NCI-H2081 (cell line): ENCODE measurements around the gene HS3ST3A1.
"Not testable (repeated sequence)": the region's sequence is repeated elsewhere in the genome, so short reads cannot be mapped to it uniquely, and the experiment has no call there.

Experiments
- DNase-seq, 2 experiments: peaks; one replicate each; lab custom pipeline; 2025; lab: John Stamatoyannopoulos, UW

The HS3ST3A1 gene

DNA sequence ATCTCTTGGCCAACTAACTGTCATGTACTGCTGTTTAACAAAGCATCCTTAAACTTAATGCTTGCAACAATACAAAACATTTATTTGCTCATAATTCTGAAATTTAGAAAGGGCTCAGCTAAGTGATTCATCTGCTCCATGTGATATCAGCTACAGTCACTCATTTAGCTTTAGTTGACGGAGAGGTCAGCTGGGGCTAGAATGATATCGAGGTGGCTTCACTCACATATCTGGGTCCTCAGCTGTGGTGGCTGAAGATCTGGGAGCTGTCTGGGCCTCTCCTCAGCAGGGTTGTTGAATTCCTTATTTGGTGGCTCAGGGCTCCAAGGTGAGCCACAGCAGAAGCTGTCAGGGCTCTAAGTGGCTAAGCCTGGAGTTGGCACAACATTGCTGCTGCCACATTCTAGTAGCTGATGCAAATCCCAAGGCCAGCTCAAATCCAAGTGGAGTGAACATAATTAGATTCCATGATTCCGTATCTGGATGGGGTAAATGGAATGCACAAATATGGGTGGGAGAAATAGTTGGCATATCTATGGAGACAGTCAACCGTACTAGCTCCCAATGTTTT is 62.8 kb downstream of the HS3ST3A1 start:
- DNase-seq, result no peak

DNA sequence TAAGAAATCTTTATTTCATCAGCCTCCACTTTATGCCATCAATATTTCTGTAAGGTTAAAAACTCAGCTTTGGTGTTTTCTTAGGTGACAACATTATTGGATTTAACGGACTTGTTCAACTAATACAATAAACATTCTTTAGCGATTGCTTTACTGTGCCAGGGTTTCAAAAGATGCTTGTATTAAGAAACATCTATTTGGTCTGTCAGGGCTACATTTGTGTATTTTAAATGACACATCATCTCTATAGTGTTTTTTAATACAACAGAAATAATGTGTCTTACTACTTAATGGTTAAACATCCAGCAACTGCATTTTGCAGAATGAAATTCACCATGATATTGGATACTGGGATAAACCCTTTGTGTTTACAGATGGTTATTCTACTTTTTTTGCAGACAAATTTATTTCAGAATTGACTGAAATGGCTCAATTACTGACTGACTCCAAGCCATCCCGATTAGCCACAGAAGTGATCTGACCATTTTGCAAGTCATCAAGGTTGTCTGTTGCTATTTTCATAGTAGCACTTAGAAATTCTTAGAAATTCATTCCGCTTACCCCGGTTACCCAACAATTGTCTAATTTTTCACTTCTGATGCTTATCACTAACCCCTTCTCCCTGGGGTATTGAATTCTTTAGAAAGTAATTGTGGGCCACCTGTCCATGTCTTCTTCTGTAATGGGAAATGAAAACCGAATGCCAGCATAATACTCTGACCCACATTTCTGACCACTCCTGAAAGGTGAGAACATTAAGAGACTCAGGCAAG is 63.7 kb downstream of the HS3ST3A1 start:
- DNase-seq, result no peak

DNA sequence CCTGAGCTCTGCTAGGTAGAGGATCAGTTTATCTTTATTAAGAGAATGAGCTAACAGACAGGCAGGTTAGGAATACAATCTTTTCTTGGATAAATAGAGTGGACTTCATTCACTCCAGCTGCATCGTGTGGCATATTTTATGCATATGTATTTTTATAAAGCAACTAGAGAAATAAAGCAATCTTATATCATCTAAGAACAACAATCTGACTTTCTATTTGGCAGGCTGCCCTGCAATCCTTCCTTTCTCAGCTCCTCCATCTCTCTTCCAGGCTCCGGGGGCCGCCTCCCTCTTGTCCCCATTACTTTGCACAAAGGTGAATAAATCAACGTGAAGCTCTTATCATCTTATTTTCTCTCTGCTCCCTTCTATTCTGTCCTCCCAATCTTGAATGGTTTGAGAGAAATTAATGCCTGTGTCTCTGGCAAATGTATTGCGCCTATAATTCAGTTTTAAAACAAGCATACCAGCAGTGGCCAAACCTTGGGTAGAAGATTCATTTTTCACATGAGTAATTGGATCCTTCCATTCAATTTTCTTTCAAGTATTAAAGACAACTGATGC is 64.5 kb downstream of the HS3ST3A1 start:
- no peak for DNase-seq

DNA sequence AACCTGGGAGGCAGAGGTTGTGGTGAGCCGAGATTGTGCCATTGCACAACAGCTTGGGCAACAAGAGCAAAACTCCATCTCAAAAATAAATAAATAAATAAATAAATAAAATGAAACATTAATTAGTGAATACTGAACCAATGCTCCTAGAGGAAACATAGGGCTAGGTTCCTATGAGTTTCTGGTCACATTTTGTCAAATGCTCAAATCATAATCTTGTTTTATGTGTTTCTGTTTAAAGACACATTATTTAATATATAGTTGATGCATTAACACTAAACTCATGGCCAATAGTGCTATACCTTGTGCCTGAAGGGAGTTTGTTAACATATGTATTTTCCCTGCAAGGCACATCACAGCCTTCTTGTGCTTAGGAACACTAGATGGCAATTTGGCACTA is 66.8 kb downstream of the HS3ST3A1 start:
- DNase-seq, result no peak

DNA sequence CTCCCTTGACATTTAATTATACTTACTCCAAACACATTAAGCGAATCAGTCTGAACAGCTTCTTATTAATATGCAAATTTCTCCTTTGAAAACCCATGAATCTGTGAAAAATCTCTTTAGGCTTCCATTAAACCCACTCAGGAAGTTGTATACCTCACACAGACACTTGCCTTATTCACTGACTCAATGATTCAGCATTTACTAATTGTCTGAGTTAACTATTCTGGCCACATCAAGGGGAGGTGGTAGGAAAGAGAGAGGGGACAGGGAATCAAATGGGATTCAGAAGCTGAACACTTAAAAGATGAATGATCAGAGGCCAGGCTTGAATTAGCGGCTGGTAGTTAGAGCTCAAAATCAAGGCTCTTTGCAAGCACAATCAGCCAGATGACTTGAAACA is 70.0 kb downstream of the HS3ST3A1 start:
- no peak for DNase-seq

DNA sequence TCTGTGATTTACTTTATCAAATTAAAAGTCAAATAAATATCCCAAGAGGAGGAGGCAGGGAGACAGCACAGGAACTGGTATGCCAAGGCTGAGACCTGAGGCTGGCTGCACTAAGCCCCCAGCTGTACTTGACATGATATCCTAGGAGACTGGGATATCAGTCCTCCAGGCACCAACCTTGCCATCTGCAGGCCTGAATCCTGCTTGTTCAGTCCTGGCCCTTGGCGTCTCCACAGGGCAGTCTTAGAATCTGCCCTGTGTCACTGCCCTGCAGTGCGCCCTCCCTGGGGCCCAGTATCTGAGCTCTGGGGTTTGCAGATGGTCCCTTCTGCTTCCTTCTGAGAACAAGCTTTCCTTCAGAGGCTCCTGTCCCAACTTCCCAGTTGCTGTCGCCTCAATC is 75.9 kb downstream of the HS3ST3A1 start:
- no peak for DNase-seq

DNA sequence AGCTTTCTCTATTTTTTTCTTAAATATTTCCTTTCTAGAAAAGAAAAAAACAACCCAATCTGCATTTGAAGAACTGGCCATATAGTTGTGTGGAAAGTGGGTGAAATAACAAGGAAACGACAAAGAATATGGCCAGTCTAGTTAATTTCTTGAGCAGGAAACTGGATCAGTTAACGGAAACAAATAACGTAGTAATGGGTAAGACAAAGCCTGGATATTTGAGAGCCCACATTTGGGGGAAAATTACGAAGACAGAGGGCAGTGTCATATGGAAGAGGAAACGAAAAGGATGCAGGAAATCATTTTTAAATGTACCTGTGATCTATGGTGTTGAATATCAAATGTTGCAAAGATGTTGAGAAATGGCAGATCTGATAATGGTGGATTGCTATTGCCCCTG is 78.6 kb downstream of the HS3ST3A1 start:
- no peak for DNase-seq

DNA sequence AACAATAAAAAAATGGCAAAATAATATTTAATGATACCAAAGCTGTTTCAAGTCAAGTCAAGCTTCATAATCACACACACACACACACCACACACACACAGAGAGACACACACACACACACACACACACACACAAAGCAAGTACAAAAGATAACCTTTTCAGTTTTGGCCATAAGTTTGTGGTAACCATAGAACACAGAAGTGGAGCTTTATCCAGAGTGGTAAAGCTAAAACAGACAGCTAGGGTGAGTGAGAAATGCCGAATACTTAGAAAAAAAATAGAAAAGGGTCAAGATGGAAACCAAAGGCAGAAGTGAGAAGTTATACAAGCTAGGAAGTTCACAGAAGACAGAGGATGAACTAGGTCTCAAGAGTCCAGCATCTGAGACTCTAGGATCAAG is 79.0 kb downstream of the HS3ST3A1 start:
- DNase-seq, result no peak

DNA sequence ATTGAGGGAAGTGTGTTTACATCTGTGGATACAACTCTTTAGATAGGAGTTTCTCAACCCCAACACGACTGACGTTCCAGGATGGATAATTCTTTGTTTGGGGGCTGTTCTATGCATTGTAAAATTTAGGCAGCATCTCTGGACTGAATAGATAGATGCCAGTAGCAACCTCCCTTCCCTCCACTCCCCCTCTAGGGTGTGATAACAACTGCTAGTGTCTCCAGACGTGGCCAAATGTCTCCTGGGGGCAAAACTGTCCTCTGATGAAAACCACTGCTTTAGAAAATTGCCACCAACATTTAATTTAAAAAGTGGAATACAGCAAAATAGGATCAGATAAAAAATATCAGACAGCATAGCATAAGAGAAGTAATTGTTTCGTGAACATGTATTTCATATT is 79.9 kb downstream of the HS3ST3A1 start:
- DNase-seq, result no peak

DNA sequence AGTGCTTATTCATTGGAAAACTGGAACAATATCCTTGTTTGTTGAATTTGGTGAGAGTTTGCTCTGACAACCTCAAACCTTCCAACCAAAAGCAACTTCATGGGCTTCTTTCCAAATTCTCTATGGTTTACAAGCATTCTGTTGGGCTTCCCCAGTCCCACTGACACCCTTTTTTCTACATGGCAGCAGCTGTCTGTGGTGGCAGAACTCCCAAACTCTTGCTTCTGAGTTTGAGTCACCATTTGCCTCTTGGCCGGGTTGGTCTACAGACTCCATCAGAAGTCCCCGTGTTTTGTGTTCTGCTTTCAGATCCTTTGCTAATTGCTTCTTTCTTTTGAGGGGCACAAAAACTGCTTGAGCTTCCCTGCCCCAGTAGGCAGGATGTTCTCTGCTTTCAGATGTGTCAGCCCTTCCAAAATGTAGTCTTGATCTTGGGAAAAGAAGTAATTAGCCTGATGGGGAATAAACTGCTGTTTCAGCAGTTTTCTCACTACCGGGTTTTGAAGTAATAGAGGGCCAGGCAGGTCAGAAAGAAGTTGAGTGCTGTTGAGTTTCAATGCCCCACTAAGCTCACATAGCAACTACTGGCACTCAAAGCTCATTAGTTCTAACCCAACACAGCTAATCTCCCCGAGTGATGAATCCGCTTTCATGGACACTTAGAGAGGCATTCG is 80.7 kb downstream of the HS3ST3A1 start:
- DNase-seq, result no peak

DNA sequence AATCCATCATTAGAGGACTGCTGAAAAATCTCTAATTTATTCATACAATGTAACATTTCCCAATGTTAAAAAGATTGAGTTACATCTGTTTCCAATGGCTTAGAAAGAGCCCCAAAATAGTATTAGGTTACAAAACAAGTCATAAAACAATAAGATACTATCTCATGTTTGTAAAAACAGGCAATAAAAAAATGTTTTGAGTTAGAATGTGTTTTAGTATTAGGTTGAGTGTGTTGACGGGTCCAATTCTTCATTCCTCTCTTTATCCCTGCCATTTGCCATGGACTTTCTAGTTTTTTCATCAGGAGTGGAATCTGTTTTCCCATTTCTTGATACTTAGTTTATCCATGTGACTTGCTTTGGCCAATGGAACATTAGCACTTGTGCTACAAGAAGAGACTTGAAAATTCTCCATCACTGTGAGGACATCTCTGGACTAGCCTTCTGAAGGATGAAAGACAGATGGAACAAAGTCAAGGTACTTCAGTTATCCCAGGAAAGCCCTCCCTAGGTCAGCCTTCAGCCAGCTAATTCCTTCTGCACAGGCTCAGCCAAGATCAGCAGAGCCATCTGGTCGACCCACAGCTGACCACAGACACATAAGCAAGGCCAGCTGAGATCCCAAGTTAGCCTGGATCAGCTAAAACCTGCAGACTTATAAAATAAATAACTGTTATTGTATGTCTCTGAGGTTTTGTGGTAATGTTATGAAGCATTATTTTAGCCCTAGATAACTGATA is 83.3 kb downstream of the HS3ST3A1 start:
- DNase-seq, result no peak

DNA sequence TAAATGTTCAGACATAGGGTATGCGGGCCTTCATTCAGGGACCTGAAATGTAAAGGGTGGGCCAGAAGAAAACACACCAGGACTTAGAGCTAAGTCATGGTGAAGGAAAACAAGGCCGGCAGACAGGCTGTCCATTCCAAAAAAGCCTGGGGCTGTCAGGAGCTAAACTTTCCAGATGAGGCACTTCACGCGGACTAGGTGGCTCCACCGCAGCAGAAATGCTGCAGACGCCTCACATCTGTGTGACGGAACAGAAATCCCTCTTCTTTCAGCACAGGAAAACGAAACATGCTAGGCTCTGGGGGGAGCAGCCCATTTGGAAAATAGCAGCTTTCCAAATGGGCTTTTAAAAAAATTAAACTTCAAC is 88.7 kb downstream of the HS3ST3A1 start:
- DNase-seq, result no peak

DNA sequence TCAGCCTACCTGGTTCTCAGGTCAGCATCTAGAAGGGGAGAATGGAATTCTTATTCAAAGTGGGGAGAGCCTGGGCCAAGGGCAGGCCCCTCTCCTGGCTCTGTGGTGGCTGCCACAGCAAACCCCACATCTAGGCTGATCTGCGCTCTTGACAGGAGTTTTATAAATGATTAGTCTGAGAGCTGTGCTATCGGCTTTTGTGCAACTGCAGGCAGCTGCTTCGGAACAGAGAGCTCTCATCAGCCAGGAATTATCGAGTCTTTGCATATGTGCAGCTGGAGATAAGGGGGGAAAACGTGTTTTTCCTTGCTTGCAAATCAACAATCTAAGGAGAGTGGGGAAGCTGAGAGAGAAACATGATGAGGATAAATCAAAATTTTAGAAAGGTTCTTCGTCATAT is 91.7 kb downstream of the HS3ST3A1 start:
- DNase-seq, result no peak

DNA sequence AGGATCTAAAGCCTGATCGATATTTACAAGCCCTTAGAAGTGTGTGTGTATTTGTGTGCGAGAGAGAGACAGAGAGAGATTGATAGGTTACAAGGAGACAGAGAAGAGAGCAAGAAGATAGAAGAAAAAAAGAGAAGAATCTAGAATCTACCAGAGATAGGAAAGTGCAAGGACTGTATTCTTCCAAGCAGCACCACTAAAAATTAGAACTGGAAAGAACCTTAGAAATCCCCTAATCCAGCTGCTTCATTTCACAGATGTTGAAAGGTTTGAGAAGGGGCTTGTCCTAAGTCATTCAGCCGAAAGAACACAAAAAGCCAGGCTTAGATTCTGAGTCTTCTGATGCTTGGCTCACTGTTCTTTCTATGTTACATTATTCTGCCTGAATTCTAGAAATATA is 92.2 kb downstream of the HS3ST3A1 start:
- no peak for DNase-seq

DNA sequence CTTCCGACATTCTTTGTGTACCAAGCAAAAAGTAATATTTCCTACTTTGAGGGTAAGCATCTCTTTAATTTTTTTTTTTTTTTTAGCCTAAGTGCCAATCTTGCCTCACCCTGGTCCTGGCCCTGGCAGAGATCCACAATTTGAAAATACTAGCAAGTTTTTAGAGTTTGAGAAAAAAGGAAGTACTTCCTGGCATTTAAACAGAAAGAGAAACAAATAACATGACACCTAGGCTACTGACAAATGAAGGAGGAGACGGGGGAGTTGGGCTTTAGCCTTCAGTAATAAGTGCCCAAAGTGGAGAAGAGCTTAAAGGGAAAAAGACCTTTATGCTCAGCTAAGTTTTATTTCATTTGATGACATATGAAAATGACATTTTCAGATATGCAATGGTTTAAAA is 92.8 kb downstream of the HS3ST3A1 start:
- no peak for DNase-seq

DNA sequence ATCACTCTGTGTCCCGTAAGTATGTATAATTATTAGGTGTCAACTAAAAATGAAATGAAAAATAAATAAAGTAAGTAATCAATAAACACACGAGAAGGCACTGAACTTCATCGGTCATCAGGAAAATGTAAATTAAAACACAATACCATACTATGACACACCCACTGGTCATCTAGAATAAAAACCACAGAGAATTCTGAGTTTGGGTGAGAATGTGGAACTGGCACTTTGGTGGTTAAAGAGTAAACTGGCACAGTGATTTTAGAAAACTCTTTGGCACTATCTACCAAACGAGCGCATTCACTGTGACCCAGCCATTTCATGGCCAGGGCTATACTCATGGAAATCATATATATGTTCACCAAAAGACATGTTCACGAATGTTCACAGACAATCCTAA is 98.2 kb downstream of the HS3ST3A1 start:
- DNase-seq, result no peak

DNA sequence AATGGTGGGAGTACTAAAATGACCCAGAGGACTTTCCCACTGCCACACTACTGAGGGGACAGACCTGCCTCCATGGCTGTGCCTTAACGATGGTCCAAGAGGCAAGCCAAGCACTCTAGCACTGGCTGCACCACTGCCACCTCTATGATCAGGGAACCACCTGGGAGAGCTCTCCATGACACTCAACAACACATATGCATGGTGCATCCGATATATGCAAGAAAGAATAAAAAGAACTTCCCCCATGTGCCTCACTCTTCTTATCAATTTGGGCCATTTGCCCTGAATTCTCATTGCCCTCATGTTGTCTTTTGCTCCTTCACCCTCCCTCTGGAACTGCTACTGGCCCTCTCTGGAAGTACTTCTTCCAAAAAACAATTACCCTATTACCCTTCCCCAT is 99.5 kb downstream of the HS3ST3A1 start:
- DNase-seq, result no peak

DNA sequence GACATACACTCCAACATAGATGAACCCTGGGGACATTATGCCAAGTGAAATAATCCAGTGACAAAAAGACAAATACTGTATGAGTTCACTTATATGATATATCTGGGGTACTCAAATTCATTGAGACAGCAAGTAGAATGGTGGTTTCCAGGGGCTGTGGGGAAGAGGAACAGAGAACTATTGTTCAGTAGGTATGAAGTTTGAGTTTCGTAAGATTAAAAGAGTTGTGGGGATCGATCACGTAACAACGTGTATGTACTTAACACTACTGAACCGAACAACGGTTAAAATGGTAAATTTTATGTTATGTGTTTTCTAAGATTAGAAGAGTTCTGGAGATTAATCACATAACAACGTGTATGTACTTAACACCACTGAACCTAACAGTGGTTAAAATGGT is 100.8 kb downstream of the HS3ST3A1 start:
- no peak for DNase-seq

DNA sequence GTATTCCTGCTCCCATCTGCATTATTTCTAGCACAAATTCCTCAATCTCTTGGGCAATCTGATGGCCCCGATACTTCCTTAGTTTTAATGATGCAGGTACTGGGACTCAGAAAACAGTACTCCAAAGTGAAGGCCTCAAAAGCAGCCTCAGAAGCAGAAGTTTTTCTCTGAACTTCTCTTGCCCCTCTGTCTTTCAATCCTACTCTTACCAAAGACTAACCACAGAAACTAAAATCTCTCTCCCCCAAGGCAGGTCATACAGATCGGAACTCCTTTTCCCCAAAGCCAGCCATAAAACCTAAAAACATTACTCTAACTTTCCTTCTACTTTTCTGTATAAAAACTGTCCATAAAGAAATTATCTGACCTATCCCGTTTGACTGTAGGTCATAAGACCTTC is 103.5 kb downstream of the HS3ST3A1 start:
- no peak for DNase-seq

DNA sequence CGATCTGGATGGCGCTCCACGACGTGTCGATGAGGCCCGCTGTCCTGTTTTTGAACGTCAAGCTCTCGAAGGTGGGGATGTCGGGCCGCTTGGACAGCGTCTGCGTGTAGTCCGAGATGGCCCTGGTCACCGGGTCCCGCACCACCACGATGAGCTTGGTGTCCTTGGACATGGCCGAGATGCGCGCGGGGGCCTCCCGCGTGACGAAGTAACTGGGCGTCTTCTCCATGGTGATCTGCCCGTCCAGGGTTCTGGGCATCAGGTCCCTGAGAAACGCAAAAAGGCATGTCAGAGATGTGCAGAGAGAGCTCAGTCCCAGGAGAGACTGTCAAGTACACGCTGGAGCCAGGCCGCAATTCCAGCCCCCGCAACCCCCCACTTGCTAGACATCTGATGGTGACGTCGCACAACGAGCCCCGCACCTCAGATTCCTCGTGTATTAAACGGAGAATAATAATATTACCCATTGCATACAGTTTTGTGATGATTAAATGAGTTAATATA is 105.1 kb downstream of the HS3ST3A1 start:
- DNase-seq, result not testable (repeated sequence)

DNA sequence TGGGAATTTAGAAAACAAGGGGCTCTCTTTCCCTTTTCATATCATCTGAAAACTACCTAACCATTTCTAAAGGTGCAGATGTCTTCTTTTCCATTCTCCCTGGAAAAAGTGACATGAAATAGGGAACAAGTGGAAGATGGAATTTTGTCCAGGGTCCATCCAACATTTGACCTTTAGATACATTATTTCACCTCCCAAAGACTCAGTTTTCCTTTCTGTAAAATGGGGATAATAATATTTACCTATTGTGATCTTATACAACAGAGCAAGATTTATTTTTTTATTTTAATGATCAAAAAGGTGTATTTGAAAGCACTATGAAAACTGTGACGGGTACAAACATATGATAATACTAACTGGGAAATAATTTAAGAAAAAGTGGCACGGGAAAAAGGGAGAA is 106.3 kb downstream of the HS3ST3A1 start:
- DNase-seq, result no peak

DNA sequence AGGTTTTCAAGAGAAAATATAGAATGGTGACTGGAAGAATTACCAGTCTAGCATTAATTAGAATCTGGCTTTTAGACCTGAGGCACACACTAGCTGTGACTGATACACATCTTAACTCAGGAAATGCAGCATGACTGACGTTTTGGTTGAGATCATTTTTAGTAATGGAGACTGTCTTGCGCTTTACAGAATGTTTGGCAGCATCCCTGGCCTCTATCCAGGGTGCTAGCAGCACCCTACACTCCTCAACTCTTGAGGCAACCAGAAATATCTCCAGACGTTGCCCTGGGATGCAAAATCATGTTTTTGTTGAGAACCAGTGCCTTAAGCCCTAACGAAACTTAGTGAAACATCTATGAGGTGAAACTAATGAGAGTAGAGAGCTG is 109.0 kb downstream of the HS3ST3A1 start:
- DNase-seq, result no peak
